ENCODE results near the gene FBXO31. TPM values are rescaled to one million over a fixed set of nuclear protein-coding genes. Genes with fewer than 3 reads are reported as not detected.
A peak's percentile ranks its signal among the peaks of the same experiment; 100 is the strongest.

FBXO31 gene
- total and polyA plus RNA-seq, 2 of the 8 experiments (the other 6 are each of a cell fraction or from before 2014, with no cell fraction given): 8.3 to 21.6 TPM

- Histone ChIP-seq H3K27me3 (replicated peaks in 1 of 4; ENCODE audit: control insufficient read depth in 3 of 4, extremely low read depth in 1 of 4, insufficient read depth in 3 of 4, low read length in 3 of 4) (no peaks in the 10 kb centered on the region), H4K5ac (ENCODE audit: insufficient read length, low read depth, low read length) (peak overlapping the region; percentile 24), H2BK120ac (replicated peaks; ENCODE audit: low read depth, low read length) (no peak overlapping the region), H3K27ac (ENCODE audit: low read depth, low read length) (peak overlapping the region; percentile 46), H3K18ac (ENCODE audit: extremely low read depth, low read length) (no peak overlapping the region; the same call in 1 of the 2 replicates), H3K36me3 (ENCODE audit: control insufficient read depth in 2 of 4, insufficient read depth in 4 of 4, low read length in 3 of 4) (no peaks in the 10 kb centered on the region), H3K9me3 (ENCODE audit: insufficient read depth in 2 of 2, low read depth in 1 of 2, low read length in 1 of 2) (no peaks in the 10 kb centered on the region), H3K56ac (replicated peaks; ENCODE audit: insufficient read length, low read depth, low read length) (no peak overlapping the region), H3K4me3 (ENCODE audit: extremely low read depth in 1 of 4, insufficient read depth in 2 of 4, low read depth in 3 of 4, low read length in 4 of 4) (peak overlapping the region in 3 of 4 experiments; percentile 10 to 47 (median 23); a peak in 4 of 8 replicates), H4K91ac (replicated peaks; ENCODE audit: insufficient read length, low read length) (no peak overlapping the region), H4K8ac (ENCODE audit: extremely low read depth, insufficient read depth, low read length) (no peak overlapping the region), H3K14ac (ENCODE audit: insufficient read length) (no peak overlapping the region), H2AFZ (ENCODE audit: low read length) (peak overlapping the region; percentile 45; the same call in 1 of the 2 replicates), H2AK5ac (ENCODE audit: low read depth, low read length) (no peak overlapping the region), H3K23ac (ENCODE audit: insufficient read length) (no peak overlapping the region), H3K4ac (replicated peaks; ENCODE audit: insufficient read length, low read depth, low read length) (peak overlapping the region; percentile 32), H2BK5ac (ENCODE audit: low read depth, low read length) (peak overlapping the region; percentile 76; the same call in 1 of the 2 replicates), H4K20me1 (replicated peaks in 1 of 2; ENCODE audit: control insufficient read depth in 1 of 2, insufficient read depth in 2 of 2, low read length in 2 of 2) (peaks cover 0 to 2% of the 10 kb centered on the region in 2 experiments), H3K79me2 (ENCODE audit: control insufficient read depth in 1 of 2, insufficient read depth in 2 of 2, low read length in 2 of 2) (peaks cover 0 to 4% of the 10 kb centered on the region in 2 experiments; a peak in 1 of 4 replicates), H2BK20ac (ENCODE audit: low read length) (no peak overlapping the region), H3K9ac (replicated peaks in 1 of 4; ENCODE audit: extremely low read depth in 1 of 4, low read depth in 3 of 4, low read length in 3 of 4) (peak overlapping the region in 3 of 4 experiments; percentile 41 to 54 (median 45); a peak in 4 of 7 replicates), H3K79me1 (ENCODE audit: low read depth, low read length) (peaks cover 2% of the 10 kb centered on the region), H3K23me2 (ENCODE audit: low read depth, low read length) (peaks cover 12% of the 10 kb centered on the region), H3K4me1 (replicated peaks in 1 of 4; ENCODE audit: control insufficient read depth in 3 of 4, insufficient read depth in 4 of 4, low read length in 3 of 4) (peaks cover 5 to 6% (median 5%) of the 10 kb centered on the region in 4 experiments; a peak in 6 of 7 replicates), H2BK15ac (ENCODE audit: low read length) (peak overlapping the region; percentile 72; the same call in 1 of the 2 replicates), H3K4me2 (ENCODE audit: insufficient read depth in 1 of 2, low read depth in 2 of 2, low read length in 2 of 2) (peak overlapping the region; percentile 54 to 62), H2BK12ac (ENCODE audit: low read depth, low read length) (peak overlapping the region; percentile 13; the same call in 1 of the 2 replicates)
- ChIA-PET CTCF (ENCODE audit: partially characterized antibody) (interaction anchor here (0.9 to 1.6 kb wide), 3 partner anchors 8 to 248 kb away, joined by 3 to 7 read pairs (median 4); no protein-coding TSS in a partner anchor), POLR2A (ENCODE audit: partially characterized antibody) (interaction anchor here (0.9 to 1.2 kb wide), 3 partner anchors 9 to 392 kb away, joined by 3 to 6 read pairs (median 5); partner anchors contain the start of gene C16orf95)
- 33% methylated on average over 18 of the region's 18 CpGs; no CpG with 5 or more reads in 1 of the 2 experiments for WGBS, 2 experiments (ENCODE audit: extremely low coverage in 1 of 2, insufficient coverage in 1 of 2, insufficient read length in 1 of 2, insufficient replicate concordance in 2 of 2, low coverage in 1 of 2, low lambda C conversion rate in 2 of 2, missing lambda C conversion rate in 1 of 2)
- DNase-seq (ENCODE audit: low read depth in 1 of 2, low spot score in 2 of 2): peak; percentile 74 to 85
- FAIRE-seq: peak; percentile 91
- TF ChIP-seq SIX5 (IDR thresholded peaks at IDR 0.05; ENCODE audit: low read depth, low read length): no peak
- no peak for TF ChIP-seq HDAC2 (IDR thresholded peaks at IDR 0.05; ENCODE audit: borderline replicate concordance in 1 of 2, low read depth in 2 of 2, low read length in 2 of 2)
- TF ChIP-seq USF2 (IDR thresholded peaks at IDR 0.05; ENCODE audit: low read length): peak; percentile 61; the same call in 1 of the 2 replicates
- peak; percentile 25 for TF ChIP-seq ASH2L (IDR thresholded peaks at IDR 0.05; ENCODE audit: low read length)
- TF ChIP-seq BRCA1 (IDR thresholded peaks at IDR 0.05; ENCODE audit: low read depth, low read length): no peak
- TF ChIP-seq YY1 (IDR thresholded peaks at IDR 0.05; ENCODE audit: low read depth, low read length): peak; percentile 99
- TF ChIP-seq CBX8 (IDR thresholded peaks at IDR 0.05; ENCODE audit: borderline replicate concordance, low read depth, low read length): no peak
- TF ChIP-seq SIN3A (conservative IDR thresholded peaks at IDR 0.05 in 1 of 2, IDR thresholded peaks at IDR 0.05 in 1 of 2; ENCODE audit: low read depth in 1 of 2, low read length in 2 of 2): 0 out of 4 replicates have a peak, but pooled peaks of 1 of the 2 experiments have one; percentile 70
- peak; percentile 88 for TF ChIP-seq CHD2 (IDR thresholded peaks at IDR 0.05; ENCODE audit: low read length)
Observed at GRCh38 chr16:87387942-87388817, 4.6 kb upstream of the FBXO31 start.

All from H1 (cell line).